NCI-H82 treated with DMSO at 0.1 percent for 48 hours (cell line): ENCODE measurements around the gene GAS6.
"Not testable (repeated sequence)": the region's sequence is repeated elsewhere in the genome, so short reads cannot be mapped to it uniquely, and the experiment has no call there.

Experiments used
- DNase-seq: peaks from one replicate; lab custom pipeline; 2025; ENCODE audit not compliant: unreplicated experiment; lab: John Stamatoyannopoulos, UW

Gene GAS6

DNA sequence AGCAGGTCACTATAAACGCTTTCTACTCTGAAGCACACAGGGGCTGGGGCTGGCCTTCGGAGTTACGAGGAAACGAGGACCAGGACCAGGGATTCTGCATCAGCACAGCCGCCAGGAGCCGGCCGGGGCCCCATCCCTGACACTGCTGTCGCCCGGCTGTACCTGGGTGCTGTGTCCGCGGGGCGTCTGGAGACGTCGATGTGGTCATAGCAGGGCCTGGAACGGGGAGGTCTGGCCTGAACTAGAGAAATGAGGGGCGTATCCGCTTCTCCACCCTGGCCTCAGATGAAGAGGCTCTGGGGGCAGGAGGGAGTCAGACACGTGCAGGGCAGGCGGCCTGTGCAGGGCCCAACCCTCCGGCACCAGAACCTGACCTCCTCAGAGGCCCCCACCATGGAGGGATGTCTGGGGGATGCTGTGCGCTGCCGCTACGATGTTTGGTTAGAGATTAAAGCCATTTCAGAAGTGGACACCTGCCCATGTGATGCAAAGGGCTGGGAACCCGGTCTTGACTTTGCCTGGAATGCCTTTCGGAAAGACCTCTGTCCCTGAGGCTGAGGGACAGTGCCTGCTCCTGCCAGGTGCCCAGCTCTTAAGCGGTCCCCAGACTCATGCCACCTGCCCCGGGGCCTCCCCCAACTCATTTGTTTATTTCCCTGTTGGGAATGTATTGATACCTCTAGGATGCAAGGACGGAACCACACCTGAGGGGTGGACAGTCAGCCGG lies 21.4 kb downstream of the GAS6 start:
- DNase-seq, result no peak

DNA sequence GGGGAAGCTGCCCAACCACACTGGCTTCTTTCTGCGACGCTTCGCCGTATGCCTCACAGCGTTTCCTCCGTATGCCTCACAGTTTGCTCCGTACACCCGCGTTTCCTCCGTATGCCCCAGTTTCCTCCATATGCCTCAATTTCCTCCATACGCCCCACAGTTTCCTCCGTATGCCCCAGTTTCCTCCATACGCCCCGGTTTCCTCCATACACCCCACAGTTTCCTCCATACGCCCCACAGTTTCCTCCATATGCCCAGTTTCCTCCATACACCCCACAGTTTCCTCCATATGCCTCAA lies 22.6 kb downstream of the GAS6 start:
- DNase-seq, result no peak

DNA sequence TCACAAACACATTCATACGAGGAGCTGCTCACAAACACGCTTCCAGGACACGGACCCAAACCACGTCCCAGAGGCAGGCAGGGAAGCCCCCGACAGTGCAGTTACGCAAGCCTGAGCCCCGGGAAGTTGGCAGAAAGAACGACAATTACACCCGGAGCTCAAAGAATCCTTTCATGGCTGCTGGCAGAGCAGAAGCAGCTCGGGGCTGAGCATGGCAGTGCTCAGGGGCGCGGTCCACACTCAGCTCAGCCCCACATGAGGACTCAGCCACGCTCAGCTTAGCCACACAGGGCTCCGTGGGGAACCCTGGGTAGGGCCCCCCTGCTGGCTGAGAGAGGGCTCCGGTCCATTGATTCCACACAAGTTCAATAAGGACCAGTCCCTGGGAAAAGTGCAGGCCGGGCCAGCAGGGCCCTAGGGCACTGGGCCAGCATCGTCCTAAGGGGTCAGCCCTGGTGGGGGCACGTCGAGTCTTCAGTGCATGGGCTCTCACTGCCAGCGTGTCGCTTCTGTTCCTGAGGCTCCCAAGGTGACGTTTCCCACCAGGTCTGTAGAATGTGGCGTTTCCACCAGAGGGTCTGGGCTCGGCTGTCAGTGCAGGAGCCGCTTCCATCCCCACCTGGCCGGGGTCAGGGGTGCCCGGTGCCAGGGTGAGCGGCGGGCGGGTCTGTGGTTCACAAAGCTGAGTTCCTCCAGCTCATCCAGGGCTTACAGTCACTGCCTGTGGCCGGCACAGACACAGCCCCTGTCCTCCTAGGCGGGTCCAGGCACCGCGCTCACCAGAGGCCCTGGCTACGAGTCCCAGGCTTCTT lies 23.1 kb downstream of the GAS6 start:
- DNase-seq, result no peak

DNA sequence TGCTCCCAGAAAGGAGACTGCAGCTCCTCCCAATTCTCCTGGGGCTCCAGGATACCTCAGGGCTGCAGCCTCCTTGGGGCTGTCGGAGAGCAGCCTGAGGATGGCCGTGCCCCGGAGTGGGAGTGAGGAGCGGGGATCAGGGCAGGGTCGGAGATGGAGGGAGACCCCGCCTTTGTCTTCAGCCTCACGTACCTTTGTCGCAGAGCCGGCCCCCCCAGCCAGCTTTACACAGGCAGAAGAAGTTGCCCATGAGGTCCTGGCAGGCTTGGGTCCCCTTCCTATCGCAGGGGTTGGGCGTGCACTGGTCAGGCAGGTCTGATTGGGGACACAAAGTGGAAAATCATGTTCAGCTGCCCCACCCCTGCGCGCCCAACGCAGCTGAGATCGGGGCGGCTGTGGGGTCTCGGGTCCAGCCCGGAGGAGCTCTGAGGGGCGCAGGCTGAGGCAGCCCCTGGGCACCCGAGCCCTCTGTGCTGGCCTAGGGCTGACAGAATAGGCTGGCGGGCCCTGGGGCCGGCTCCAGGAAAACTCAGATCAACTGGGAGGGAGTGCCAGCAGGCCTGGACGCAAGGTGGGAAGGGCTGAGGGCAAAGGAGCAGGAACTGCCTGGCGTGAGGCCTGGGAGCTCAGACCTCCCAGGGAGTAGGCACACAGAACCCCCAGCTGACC lies 24.2 kb downstream of the GAS6 start:
- no peak for DNase-seq

DNA sequence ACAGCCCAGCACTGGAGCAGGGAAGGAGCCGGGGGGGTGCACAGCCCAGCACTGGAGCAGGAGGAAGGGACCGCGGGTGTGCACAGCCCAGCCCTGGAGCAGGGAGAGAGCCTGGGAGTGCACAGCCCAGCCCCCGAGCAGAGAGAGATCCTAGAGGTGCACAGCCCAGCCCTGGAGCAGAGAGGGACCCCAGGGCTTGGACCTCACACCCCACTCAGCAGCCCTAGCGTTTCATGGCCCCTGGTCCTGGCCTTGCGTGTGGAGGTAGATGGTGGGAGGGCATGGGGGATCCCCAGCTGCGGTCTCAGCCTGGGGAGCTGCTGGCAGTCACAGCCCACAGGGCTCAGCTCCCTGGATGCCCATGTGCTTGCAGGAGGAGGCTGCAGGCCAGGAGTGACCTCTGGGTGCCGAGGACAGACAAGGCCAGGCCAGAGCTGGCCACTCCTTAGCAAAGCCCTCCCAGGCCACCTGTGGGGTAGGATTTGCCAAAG lies 25.1 kb downstream of the GAS6 start:
- no peak for DNase-seq

DNA sequence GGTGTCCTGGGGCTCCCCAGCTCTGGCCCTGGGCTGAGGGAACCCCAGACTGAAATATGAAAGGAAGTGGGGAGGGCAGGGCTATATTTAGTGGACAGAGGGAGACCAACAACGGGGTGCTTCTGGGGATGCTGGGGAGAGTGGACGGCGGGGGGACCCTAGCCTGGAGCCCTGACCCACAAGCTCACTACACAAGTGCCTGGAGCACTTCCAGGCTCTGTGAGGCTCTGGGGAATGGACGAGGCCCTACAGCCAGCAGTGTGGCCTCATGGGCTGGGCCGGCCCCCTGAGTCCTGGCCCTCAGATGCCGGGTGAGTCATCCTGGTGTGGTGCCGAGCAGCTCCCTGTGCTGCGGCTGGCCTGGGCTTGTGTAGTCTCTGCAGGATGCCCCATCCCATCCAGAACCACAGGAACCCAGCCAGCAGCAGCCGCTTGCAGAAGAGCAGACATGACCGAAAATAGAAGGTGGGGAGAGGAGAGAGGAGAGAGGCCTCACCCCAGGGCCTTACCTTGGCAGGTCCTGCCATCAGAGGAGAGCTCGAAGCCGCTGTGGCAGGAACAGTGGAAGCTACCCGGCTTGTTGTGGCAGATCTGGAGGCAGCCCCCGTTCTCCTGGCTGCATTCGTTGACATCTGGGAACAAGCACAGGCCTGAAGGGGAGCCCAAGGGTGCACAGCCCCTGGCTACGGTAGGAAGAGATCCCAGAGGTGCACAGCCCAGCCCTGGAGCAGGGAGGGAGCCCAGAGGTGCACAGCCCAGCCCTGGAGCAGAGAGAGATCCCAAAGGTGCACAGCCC lies 26.1 kb downstream of the GAS6 start:
- DNase-seq, result no peak

DNA sequence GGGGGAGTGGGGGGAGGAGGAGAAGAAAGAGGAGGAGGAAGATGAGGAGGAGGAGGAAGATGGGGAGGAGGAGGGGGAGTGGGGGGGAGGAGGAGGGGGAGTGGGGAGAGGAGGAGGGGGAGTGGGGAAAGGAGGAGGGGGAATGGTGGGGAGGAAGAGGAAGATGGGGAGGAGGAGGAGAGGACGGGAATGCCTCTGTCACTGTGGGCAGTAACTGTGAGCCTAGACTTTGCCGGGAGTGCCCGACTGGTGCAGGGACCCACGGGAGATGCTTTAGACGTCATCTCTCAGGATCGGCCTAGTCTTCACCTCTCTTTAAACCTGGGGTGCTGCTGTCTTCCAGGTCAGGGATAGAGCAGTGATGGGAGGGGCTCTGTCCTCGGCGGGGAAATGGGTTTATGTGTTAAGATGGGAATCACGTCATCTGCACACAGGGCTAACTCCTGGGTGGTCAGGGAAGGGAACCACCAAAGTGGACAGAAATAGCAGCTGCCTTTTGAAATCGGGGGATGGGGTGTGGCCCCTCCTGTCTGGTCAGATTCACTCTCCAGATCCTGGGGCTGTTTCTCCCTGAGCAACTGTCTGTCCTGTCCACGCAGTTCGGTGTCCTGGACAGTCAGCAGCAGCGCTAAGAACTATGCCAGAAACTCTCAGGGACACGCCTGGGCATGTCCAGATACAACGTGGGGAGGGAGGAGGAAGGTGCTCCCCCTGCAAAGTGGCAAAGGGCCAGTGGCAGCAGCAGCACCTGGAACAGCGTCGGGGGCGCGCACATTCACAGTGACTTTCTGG lies 26.9 kb downstream of the GAS6 start:
- no peak for DNase-seq

DNA sequence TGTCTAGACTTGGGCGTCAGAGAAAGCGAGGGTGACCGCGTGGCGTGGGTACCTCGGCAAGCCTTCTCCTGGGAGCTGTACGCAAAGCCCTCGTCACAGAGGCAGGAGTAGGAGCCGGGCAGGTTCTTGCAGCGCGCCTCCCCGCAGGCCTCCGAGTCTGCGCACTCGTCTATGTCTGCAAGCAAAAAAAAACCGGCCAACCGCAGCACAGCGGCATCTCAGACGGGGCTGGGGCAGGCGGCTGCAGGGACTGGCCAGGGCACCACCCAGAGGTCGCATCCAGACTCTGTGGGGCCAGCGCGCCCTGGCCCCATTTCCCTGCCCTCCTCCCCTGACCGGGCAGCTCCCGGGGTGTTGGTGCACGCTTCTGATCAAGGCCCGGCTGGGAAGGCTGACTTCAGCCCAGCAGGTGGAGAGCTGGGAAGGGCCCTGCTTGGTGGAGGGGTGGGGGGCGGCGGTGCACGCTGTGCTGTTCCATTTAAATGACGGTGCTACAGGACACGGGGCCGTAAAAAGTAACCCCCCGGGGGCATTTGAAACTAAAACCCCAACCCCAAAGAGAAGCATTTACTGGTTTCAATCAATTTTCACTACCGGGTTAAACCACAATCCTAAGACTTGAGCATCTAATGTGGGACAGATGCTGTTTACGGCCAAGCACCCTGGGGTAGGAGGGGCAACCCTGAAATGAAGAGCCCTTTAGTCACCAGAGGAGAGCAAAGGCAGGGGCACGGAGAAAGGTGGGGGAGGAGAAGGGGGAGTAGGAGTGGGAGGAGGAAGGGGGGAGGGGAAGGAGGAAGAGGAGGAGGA lies 28.2 kb downstream of the GAS6 start:
- no peak for DNase-seq

DNA sequence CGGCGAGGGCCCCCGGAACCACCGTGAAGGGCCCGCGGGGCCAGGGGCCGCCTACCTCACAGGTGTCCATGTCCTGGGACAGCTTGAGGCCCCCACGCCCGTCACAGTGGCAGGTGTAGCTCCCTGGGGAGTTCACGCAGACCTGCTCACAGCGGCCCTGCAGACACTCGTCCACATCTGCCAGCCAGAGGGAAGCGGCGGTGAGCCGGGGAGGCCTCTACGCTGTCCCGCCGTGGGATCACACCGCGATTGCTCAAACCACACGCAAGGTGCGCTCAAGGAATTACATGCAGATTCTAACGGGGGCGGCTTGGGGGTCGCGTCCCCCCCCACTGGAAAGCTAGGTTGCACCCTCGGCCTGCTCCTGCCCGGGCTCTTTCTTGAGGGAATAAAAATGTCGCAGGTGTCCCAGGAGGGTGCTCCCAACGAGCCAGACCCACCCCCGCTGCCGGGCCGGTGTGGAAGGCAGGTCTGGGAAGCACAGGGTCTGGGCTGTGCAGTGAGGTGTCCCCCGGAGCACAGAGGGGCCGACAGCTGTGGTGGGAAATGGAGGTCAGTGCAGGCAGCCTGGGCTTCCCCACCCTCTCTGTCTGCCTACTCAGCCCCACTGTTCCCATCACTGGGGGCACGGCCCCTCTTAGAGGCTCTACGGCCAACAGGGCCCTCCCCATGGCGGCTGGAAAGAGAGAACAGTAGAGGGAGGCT lies 29.2 kb downstream of the GAS6 start:
- no peak for DNase-seq

DNA sequence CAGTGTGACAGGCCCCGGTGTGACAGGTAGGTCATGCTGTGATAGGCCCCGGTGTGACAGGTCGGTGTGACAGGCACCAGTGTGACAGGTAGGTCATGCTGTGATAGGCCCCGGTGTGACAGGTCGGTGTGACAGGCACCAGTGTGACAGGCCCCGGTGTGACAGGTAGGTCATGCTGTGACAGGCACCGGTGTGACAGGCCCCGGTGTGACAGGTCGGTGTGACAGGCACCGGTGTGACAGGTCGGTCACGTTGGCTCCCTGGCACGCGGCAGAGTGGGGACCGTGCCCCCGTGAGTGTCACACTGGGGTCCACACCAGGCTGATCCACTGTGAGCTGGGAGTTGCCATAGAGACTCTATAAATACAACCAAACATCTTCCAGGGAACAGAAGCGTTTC lies 29.9 kb downstream of the GAS6 start:
- not testable (repeated sequence) for DNase-seq

DNA sequence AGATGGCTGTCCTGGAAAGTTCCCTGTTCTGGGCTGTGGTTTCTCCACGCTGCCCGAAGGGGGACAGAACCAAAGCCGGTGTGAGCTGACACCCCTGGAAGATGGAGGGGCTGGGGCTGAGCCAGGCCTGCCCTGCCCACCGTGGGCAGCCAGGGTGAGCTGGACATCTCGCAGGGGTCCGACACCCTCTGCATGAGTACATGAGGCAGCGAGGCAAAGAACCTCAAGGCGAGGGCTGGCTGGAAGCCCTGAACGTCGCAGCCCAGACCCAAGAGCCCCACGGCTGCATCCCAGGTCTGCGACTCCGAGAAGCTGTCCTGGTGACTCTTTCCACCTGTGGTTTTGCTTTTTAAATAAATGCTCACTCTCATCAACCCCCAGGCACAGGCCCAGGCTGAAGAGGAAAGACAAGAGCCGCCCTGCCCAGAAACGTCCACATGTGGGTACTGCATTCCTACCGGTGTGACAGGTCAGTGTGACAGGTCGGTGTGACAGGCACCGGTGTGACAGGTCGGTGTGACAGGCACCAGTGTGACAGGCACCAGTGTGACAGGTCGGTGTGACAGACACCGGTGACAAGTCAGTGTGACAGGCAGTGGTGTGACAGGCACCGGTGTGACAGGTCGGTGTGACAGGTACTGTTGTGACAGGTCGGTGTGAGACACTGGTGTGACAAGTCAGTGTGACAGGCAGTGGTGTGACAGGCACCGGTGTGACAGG lies 30.6 kb downstream of the GAS6 start:
- no peak for DNase-seq

DNA sequence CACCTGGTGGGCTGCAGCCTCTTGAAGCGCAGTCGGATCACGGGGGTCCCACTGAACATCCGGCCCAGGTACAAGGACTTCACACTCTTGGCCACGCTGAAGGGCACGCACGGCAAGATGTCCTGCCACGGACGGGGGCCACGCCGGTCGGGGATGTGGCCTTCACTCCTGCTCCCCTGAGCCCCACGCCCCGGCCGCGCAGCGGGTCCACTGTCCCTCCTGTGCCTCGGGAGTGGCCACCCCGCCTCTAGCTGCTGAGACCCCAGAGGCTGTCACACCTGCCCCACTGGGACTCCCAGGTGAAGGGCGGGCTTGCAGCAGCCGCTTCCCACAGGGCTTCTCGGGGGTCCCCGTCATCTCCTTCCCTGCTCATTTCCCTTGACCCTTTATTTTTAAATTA lies 31.2 kb downstream of the GAS6 start:
- no peak for DNase-seq

DNA sequence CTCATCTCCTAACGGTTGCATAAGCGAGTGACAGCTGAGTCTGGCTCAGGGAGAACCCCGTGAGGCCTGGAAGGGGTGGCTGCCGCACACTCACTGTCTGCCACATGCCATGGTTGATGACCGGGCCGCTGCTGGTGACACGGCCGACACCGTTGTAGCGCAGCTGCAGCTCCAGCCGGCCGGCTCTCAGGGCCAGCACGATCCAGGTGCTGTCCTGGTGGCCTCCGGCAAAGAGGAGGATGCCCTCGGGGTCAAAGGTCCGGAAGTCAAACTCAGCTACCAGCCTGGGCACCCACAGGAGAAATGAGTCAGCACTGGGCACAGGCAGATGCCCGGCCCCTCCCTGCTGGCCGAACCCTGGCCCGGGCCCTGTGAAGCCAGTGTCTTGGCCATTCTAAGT lies 31.7 kb downstream of the GAS6 start:
- DNase-seq, result no peak

DNA sequence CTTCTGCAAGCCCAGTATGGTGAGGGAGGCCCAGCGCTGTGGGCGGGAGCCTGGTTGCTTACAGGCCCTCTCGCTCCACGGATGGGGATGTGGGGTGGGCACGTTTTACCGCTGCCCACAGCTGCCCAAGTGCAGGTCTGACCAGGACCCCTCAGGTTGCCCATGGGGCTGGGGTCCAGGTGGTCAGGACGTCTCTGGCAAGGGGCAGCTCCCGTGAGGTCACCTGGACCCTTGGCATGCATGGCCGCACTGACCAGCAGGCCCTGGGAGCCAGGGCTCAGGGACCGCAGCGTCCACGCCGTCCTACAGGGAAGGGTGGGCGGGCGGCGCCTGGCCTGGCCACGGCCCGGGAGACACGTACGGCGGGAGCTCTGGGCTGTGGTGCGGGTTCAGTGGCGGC lies 32.8 kb downstream of the GAS6 start:
- no peak for DNase-seq

DNA sequence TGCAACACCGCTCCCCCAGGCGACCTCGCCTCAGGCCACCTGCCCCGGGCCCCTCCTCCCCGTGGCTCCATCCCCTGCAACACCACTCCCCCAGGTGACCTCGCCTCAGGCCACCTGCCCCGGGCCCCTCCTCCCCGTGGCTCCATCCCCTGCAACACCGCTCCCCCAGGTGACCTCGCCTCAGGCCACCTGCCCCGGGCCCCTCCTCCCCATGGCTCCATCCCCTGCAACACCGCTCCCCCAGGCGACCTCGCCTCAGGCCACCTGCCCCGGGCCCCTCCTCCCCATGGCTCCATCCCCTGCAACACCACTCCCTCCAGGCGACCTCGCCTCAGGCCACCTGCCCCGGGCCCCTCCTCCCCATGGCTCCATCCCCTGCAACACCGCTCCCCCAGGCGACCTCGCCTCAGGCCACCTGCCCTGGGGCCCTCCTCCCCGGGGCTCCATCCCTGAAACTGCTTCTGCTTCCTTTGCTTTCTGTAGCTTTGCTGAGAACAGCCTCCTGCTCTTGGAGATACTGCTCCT lies 33.4 kb downstream of the GAS6 start:
- DNase-seq, result not testable (repeated sequence)

DNA sequence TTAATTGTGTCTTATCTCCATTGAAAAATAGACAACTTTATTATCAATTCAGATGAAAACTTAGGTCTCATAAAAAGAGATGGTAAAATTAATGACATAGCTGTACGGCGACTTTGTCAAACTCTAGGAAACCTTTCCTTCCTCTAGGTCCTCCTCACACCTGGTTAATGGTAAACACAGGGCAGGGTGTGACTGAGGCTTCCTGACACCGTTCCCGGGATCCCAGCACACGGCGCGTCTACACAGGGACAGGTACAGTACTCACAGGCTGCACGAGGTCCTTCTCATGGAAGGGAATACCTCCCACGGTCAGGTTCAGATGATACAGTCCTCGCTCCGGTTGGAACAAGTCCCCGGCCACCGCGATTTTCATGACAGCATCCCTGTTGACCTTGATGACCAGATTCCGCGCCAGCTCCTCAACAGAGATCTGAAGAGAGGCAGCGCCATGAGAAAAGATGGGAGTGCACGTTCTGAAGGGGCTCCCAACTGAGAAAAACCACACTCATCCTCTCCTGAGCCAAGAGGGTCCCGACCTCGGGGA lies 35.5 kb downstream of the GAS6 start:
- DNase-seq, result no peak

DNA sequence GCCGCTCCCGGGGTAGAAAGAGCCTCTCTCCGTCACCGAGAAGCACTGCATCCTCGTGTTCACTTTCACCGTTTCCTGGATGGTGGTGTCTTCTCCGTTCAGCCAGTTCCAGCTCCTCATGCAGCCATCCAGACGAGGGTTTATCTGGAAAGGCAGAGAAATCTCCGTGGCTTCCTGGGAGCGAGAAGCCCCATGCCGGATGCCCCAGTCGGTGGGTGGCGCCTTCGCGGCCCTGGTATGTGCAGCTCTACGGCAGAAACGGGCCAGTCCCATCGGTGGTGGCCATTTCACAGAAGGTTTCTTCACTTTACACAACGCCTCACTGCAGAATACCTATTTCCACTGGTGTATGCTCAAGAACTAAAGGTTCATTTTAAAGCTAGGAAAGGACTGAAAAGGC lies 36.9 kb downstream of the GAS6 start:
- DNase-seq, result no peak

DNA sequence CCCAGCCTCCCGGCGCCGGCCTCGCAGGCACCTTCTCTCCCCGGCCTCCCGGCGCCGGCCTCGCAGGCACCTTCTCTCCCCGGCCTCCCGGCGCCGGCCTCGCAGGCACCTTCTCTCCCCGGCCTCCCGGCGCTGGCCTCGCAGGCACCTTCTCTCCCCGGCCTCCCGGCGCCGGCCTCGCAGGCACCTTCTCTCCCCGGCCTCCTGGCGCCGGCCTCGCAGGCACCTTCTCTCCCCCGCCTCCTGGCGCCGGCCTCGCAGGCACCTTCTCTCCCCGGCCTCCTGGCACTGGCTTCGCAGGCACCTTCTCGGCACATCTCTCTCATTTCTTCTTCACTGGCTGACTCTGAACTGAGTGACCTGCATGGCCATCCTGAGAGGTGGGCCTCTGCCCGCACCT lies 37.4 kb downstream of the GAS6 start:
- not testable (repeated sequence) for DNase-seq
